Head of caudate nucleus (tissue), 42 donors: ENCODE data around the gene GPR82.
A peak's percentile ranks its signal among the peaks of the same experiment; 100 is the strongest.
"Not testable (repeated sequence)": the region's sequence is repeated elsewhere in the genome, so short reads cannot be mapped to it uniquely, and the experiment has no call there.

Experiments used
- DNase-seq, 42 donors: peaks; one replicate each; pipeline versions ENCODE4 v3.0.0 to v3.0.0-alpha.2; 2020 to 2021; ENCODE audit warnings: mixed read lengths in 7 of 42
- intact Hi-C: fragments of 100-400 bp; cut with DNase I; formaldehyde crosslinking; loops from one replicate; pipeline ENCODE4 v1.15.0; 2022

GPR82 gene, protein sequence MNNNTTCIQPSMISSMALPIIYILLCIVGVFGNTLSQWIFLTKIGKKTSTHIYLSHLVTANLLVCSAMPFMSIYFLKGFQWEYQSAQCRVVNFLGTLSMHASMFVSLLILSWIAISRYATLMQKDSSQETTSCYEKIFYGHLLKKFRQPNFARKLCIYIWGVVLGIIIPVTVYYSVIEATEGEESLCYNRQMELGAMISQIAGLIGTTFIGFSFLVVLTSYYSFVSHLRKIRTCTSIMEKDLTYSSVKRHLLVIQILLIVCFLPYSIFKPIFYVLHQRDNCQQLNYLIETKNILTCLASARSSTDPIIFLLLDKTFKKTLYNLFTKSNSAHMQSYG

DNA sequence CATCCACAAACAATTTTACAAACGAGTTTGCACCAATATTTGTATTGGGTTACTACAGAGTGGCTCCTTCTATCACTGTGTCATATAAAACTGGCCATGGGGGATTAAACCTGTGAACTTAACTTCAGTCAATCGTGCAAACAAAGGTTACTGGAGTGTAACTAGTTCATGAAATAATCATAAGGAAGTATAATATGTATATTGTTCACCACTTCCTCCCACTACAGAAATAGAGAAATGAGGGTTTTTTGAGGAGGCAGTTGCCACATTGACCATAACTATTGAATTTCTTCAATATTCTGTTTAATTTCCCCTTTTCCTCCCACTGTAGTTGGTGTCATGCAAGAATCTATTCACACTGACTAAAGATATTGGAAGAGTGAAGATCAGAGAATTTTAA is at the start of gene GPR82:
TSS of gene GPR82 (plus strand) at position 356 of the 400 bp plus-strand sequence. CDS start 2,846 bp downstream, outside the sequence.
- no peak for DNase-seq
- intact Hi-C loops, result no loop called here

DNA sequence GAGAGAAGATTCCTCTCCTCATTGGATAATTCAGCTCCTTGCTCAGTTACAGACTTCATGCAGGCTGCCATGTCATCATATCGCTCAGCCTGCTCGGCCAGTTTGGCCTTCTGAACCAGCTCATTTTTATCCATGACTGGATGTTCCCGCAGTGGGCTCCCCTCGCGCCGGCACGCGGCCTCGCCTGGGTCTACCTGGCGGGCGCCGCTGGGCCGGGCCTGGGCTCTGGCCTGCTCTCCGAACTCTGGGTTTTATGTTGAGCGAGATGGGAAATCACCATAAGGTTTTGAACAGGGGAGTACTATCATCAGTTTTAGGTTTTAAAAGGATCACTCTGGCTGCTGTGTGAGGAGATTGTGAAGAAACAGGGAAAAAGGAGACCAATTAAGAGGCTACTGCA is 47.6 kb upstream of the GPR82 start:
- intact Hi-C loops, result not testable (repeated sequence)

GRCh38 chrX:41677183-41678060 is 46.6 kb upstream of the GPR82 start:
- no peak for DNase-seq
- intact Hi-C loops, result no loop called here

More for the DNA sequence above, 47.6 kb upstream of the GPR82 start:
- DNase-seq, result not testable (repeated sequence)

- DNase-seq, result no peak
- intact Hi-C loops, result no loop called here
Observed at GRCh38 chrX:41684138-41684537, 39.8 kb upstream of the GPR82 start.

DNA sequence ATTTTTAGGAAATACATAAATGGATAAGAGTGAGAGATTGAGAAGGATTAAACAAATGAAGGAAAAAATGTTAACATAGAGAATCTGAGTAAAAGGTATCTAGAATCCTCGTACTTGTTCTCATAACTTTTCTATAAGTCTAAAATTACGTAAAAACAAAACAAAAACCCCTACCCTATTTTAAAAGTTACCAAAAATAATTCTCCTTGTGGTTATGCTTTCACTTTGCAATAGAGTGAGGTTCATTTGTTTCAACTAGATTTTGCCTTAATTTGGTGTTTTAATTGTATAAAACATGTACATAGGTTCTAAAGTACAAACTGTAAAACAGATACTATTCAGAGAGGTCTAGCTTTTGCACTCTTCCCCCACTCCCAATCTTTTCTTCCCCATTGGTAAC is 39.0 kb upstream of the GPR82 start:
- no peak for DNase-seq
- intact Hi-C loops, result no loop called here

- intact Hi-C loops, result no loop called here
- no peak for DNase-seq
Observed at GRCh38 chrX:41686788-41687187, 37.2 kb upstream of the GPR82 start.

- no peak for DNase-seq
- intact Hi-C loops, result no loop called here
Observed at GRCh38 chrX:41688156-41688555, 35.8 kb upstream of the GPR82 start.

DNA sequence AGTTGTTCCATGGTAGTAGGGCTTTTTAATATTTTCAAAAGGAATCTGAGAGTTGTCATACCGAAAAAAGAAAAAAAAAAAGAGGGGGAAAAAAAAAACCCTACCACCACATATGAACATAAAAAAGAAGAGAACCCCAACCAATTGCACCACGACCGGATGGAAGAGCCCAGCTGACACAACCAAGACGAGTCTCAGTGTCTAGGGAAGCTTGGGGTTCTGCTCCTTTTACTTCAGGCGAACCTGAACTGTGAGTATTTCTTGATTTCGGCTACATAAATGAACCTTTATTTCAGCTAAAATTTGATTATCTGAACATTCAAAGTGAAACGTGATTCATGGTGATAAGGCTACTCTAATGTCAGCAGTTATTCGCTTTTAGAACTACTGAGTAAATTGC is 35.1 kb upstream of the GPR82 start, which contains the start of gene GPR34:
TSS of gene GPR34 (plus strand) at position 139 of the 400 bp plus-strand sequence. CDS start 6,661 bp downstream, outside the sequence.
- intact Hi-C loops, result no loop called here
- DNase-seq, result peak in 5 of 42 donors; percentile 12 to 27 (median 14)

GRCh38 chrX:41689711-41690110 is 34.3 kb upstream of the GPR82 start:
- intact Hi-C loops, result no loop called here

DNA sequence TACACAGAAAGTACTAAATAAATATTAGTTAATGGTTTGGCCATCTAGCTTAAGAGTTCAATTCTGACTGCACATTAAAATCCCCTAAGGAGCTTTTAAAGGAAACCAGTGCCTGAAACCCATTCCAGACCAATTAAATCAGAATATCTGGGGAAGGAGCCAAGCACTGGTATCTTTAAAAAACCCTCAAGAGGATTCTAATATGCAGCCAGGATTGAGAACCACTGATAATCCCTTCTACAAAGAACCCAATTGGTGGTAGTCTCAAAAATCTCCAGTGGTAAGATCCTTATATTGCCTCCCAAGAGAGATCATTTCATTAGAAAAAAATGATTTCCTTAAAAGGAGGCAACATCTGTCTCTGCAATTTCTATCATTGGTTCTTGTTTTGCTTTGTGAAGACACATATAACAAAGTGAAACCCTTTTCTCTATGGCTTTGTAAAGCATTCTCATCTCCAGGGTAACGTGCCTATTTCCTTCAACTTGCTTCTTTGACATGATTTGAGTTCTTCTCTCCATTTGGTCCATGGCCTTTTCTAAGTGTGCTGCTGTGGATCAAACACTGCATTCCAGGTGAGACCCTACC is 31.7 kb upstream of the GPR82 start:
- intact Hi-C loops, result no loop called here
- DNase-seq, result no peak

More at GRCh38 chrX:41689711-41690110, 34.3 kb upstream of the GPR82 start:
- no peak for DNase-seq

- intact Hi-C loops, result no loop called here
Observed at GRCh38 chrX:41693024-41693423, 31.0 kb upstream of the GPR82 start.

DNA sequence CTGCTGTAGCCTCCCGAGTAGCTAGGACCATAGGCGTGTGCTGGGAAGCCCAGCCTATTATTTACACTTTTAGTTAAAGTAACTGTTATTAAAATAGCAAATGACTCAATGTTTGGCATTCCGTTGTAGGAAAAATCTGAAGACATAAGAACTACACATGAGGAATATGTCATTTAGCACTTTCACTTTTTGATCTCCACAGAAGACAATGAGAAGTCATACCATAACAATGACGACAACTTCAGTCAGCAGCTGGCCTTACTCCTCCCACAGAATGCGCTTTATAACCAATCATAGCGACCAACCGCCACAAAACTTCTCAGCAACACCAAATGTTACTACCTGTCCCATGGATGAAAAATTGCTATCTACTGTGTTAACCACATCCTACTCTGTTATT is 28.6 kb upstream of the GPR82 start:
- DNase-seq, result no peak
- intact Hi-C loops, result no loop called here

More at GRCh38 chrX:41693024-41693423, 31.0 kb upstream of the GPR82 start:
- DNase-seq, result no peak

GRCh38 chrX:41703574-41704029 is 20.4 kb upstream of the GPR82 start:
- no peak for DNase-seq
- intact Hi-C loops, result no loop called here

DNA sequence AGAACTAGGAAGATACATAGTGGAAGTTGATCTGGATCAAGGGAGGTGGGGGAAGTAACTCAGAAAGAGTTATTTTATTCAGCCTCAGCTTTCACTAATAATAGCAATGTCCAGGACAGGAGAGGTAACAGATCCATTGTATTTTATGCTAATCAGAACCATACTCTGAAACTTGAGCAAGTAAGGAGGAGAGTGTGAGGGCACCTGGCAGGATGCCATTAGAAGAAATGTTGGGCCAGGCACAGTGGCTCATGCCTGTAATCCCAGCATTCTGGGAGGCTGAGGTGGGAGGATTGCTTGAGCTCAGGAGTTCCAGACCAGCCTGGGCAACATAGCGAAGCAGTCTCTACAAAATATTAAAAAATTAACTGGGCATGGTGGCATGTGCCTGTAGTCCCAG is 18.9 kb upstream of the GPR82 start:
- DNase-seq, result no peak

GRCh38 chrX:41705680-41706374 is 18.2 kb upstream of the GPR82 start:
- intact Hi-C loops, result no loop called here
- peak in 3 of 42 donors; percentile 13 to 32 (median 23) for DNase-seq

More for the DNA sequence above, 18.9 kb upstream of the GPR82 start:
- intact Hi-C loops, result no loop called here

DNA sequence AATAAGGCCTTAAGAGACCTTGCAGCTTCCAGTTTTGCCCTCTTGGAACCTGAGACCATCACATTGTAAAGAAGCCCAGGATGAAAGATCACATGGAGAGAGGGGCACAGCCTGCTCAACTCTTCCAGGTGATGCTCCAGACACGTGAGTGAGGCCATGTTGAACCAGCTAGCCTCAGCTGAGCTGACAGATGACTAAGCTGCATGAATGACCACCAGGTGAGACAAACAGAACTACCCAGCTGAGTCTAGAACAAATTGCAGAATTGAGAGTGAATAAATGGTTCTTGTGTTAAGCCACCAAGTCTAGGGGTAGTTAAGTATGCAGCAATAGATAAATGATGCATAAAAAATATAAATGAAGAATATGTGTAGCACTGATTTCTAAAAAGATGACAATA is 16.8 kb upstream of the GPR82 start:
- DNase-seq, result no peak
- intact Hi-C loops, result no loop called here

GRCh38 chrX:41708486-41708885 is 15.5 kb upstream of the GPR82 start:
- DNase-seq, result no peak
- intact Hi-C loops, result no loop called here

GRCh38 chrX:41711021-41711667 is 12.8 kb upstream of the GPR82 start:
- no peak for DNase-seq
- intact Hi-C loops, result no loop called here
